CD4-positive, alpha-beta T cell treated with Interleukin-15 for 1 hour (primary cell): ENCODE measurements around the gene GRID1.

ENCODE experiments used
- DNase-seq: peaks from one replicate; pipeline ENCODE4 v3.0.0-alpha.2; 2020

GRID1 gene

GRCh38 chr10:86311190-86311589 lies 55.4 kb downstream of the GRID1 start:
- no peak for DNase-seq

- no peak for DNase-seq
Observed at GRCh38 chr10:86310702-86311101, 55.9 kb downstream of the GRID1 start.

- DNase-seq: no peak
Observed at GRCh38 chr10:86310291-86310690, 56.3 kb downstream of the GRID1 start.

GRCh38 chr10:86308056-86308455 lies 58.5 kb downstream of the GRID1 start:
- DNase-seq: no peak

- DNase-seq: no peak
Observed at GRCh38 chr10:86306628-86307278, 59.8 kb downstream of the GRID1 start.

- no peak for DNase-seq
Observed at GRCh38 chr10:86305521-86305920, 61.1 kb downstream of the GRID1 start.

- DNase-seq: no peak
Observed at GRCh38 chr10:86304436-86304835, 62.2 kb downstream of the GRID1 start.

- DNase-seq: no peak
Observed at GRCh38 chr10:86303626-86304025, 63.0 kb downstream of the GRID1 start.

- DNase-seq: no peak
Observed at GRCh38 chr10:86301971-86302370, 64.6 kb downstream of the GRID1 start.

- no peak for DNase-seq
Observed at GRCh38 chr10:86300931-86301830, 65.4 kb downstream of the GRID1 start.

- DNase-seq: no peak
Observed at GRCh38 chr10:86300399-86300925, 66.1 kb downstream of the GRID1 start.

- no peak for DNase-seq
Observed at GRCh38 chr10:86299562-86299961, 67.0 kb downstream of the GRID1 start.

- no peak for DNase-seq
Observed at GRCh38 chr10:86298501-86299001, 68.0 kb downstream of the GRID1 start.

GRCh38 chr10:86295791-86296190 lies 70.8 kb downstream of the GRID1 start:
- DNase-seq: no peak

GRCh38 chr10:86295351-86295750 lies 71.2 kb downstream of the GRID1 start:
- no peak for DNase-seq

GRCh38 chr10:86294346-86295265 lies 72.0 kb downstream of the GRID1 start:
- DNase-seq: no peak

GRCh38 chr10:86293396-86293791 lies 73.2 kb downstream of the GRID1 start:
- no peak for DNase-seq

- DNase-seq: no peak
Observed at GRCh38 chr10:86292462-86293395, 73.9 kb downstream of the GRID1 start.

GRCh38 chr10:86291616-86292340 lies 74.8 kb downstream of the GRID1 start:
- DNase-seq: no peak

GRCh38 chr10:86290933-86291615 lies 75.5 kb downstream of the GRID1 start:
- no peak for DNase-seq
